K562 (cell line): Measurements from ENCODE around the gene OR6S1. TPM values are rescaled to one million over a fixed set of nuclear protein-coding genes. Genes with fewer than 3 reads are reported as not detected.

Source experiments
- ARID2 ChIP-seq: fragments of 450-650 bp; IDR thresholded peaks from 2 replicates; pipeline ENCODE4 v1.6.1; 2017; ENCODE audit warnings: antibody characterized with exemption, mild to moderate bottlenecking
- CREM ChIP-seq: IDR thresholded peaks from 2 replicates; pipeline ENCODE4 v1.6.1; 2014; ENCODE audit warnings: antibody characterized with exemption, low read depth
- EWSR1 ChIP-seq: fragments of 450-650 bp; IDR thresholded peaks from 2 replicates; pipeline ENCODE4 v1.6.1; 2018; ENCODE audit warnings: borderline replicate concordance, mild to moderate bottlenecking, low read depth, moderate library complexity; ENCODE audit not compliant: partially characterized antibody
- FOXP1 ChIP-seq: sonication (generic); formaldehyde crosslinking; IDR thresholded peaks from 2 replicates; pipeline ENCODE4 v1.8.0; 2022; ENCODE audit warnings: mild to moderate bottlenecking, missing genetic modification reagents
- GABPB2 ChIP-seq: fragments of 250-450 bp; sonication (Bioruptor Pico); conservative IDR thresholded peaks from 2 replicates; pipeline ENCODE4 v1.5.1; 2021; ENCODE audit warnings: mild to moderate bottlenecking
- GTF3C2 ChIP-seq: IDR thresholded peaks from 3 replicates; pipeline ENCODE4 v1.6.1; 2011; ENCODE audit warnings: borderline replicate concordance, mild to moderate bottlenecking, moderate library complexity; ENCODE audit not compliant: insufficient read length; ENCODE audit errors: extremely low read depth
- MTA1 ChIP-seq: fragments of 450-650 bp; IDR thresholded peaks from 2 replicates; pipeline ENCODE4 v1.6.1; 2017; ENCODE audit warnings: borderline replicate concordance
- NFIC ChIP-seq: fragments of 450-650 bp; IDR thresholded peaks from 2 replicates; pipeline ENCODE4 v1.6.1; 2017; ENCODE audit warnings: mild to moderate bottlenecking, inconsistent platforms
- NR2F6 ChIP-seq: fragments of 450-650 bp; formaldehyde crosslinking; IDR thresholded peaks from 2 replicates; pipeline ENCODE4 v1.4.0; 2020; ENCODE audit warnings: mild to moderate bottlenecking
- POLR2AphosphoS2 ChIP-seq: IDR thresholded peaks from 2 replicates; pipeline ENCODE4 v1.6.1; 2012; ENCODE audit warnings: low read length, improper control_type of control experiment
- POLR3A ChIP-seq: IDR thresholded peaks from 2 replicates; pipeline ENCODE4 v1.6.1; 2011; ENCODE audit warnings: borderline replicate concordance, mild to moderate bottlenecking, moderate library complexity; ENCODE audit not compliant: insufficient read length, insufficient read depth; ENCODE audit errors: extremely low read depth
- TAF9B ChIP-seq: fragments of 450-650 bp; IDR thresholded peaks from 2 replicates; pipeline ENCODE4 v1.6.1; 2018; ENCODE audit warnings: mild to moderate bottlenecking; ENCODE audit not compliant: partially characterized antibody
- ZBTB2 ChIP-seq: fragments of 450-650 bp; IDR thresholded peaks from 2 replicates; pipeline ENCODE4 v1.6.1; 2016; ENCODE audit warnings: antibody characterized with exemption
- ZNF408 ChIP-seq: fragments of 250-450 bp; sonication (Bioruptor Pico); IDR thresholded peaks from 2 replicates; pipeline ENCODE4 v1.4.0; 2020; ENCODE audit warnings: low read depth, mild to moderate bottlenecking, moderate library complexity
- ZSCAN29 ChIP-seq: fragments of 450-650 bp; IDR thresholded peaks from 2 replicates; pipeline ENCODE4 v1.6.1; 2017
- polyA plus RNA-seq, 8 experiments: library from polyadenylated mRNA; depleted of rRNA in 4 of 8; stranded (reverse) in 5 of 8; unstranded in 3 of 8; fragments of >200 nt; fragmentation: Nextera tagmentation in 2 of 8; fragmentation: Illumina TruSeq in 1 of 8; extraction: Ambion mirVana in 2 of 8; extraction: Trizol in 1 of 8; gene quantifications; 2 replicates each; pipeline versions ENCODE4 v1.2.1 to v1.2.3, GENCODE V29; 2011 to 2014; ENCODE audit warnings: inconsistent platforms in 1 of 8, missing spikeins in 1 of 8
- total RNA-seq, 7 experiments: library from RNA; depleted of rRNA in 6 of 7; stranded (reverse); fragments of >200 nt in 6 of 7; fragmentation: Illumina TruSeq in 2 of 7; extraction: Trizol in 2 of 7; gene quantifications; 2 replicates each; pipeline versions ENCODE4 v1.2.1 to v1.2.3, GENCODE V29; 2011 to 2021; ENCODE audit warnings: low replicate concordance in 1 of 7
- TF ChIP-seq, protein P1 (sequence below): fragments of 450-650 bp; IDR thresholded peaks from 2 replicates; pipeline ENCODE4 v1.6.1; 2018; ENCODE audit warnings: mild to moderate bottlenecking, low read depth; ENCODE audit not compliant: partially characterized antibody
- TF ChIP-seq, protein P2 (sequence below): sonication (generic); formaldehyde crosslinking; IDR thresholded peaks from 2 replicates; pipeline ENCODE4 v1.8.0; 2022; ENCODE audit warnings: mild to moderate bottlenecking, missing genetic modification reagents
- TF ChIP-seq, protein P3 (sequence below), 2 experiments: IDR thresholded peaks; 2 replicates each; pipeline ENCODE4 v1.6.1; 2011; ENCODE audit warnings: borderline replicate concordance in 1 of 2, control low read depth in 1 of 2, low read depth in 1 of 2, low read length in 1 of 2, mild to moderate bottlenecking in 1 of 2, mixed read lengths in 1 of 2, moderate library complexity in 1 of 2; ENCODE audit not compliant: insufficient read depth in 1 of 2, insufficient read length in 1 of 2, poor library complexity in 1 of 2, severe bottlenecking in 1 of 2; ENCODE audit errors: extremely low read depth in 1 of 2

The OR6S1 gene
- total and polyA plus RNA-seq, 9 of the 15 experiments (the other 6 are each of a cell fraction or from before 2014, with no cell fraction given) = not detected

DNA sequence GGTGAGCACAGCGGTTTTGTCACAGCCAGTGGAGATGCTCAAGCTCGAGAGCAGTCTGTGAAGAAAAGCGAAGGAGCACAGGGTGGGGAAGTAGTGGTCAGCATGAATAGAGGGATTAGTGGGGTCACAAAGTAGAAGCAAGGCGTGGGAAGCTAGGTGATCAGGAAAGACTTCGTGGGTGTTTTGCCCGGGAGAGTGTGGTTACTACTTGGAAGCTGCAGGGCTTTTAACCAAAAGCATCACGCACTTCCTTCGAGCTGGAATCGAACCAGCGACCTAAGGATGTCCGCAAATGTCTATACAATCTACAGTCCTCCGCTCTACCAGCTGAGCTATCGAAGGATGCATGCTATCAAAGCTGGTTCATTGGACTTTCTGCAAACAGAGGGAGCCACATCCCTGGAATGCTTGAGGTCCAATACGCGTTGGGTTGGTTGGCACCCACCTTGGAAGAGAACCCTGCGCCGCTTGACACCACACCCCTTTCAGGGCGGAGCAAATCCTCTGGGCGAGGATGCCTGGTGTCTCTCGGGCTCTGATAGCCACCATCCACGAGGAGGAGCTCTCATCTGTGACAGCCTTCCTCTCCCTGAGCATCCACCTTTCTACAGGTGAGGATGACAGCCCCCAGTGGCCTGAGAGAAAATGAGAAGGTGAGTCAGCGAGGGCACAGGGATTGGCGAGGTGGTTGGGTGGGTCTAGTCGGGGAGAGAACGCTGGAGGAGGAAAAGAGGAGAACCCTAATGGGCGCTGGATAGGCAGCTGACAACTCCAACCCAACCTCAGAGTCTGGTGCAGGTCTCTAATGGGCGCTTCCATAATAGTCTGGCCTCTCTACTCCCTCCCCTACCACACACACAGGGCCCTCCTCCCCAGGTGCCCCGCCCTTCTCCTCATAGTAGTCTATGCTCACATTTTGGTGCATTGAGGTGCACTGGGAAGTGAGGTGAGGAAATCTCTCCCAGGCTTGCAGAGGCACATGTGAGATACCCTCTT, 16.0 kb upstream of the OR6S1 start (continued):
- TF ChIP-seq GTF3C2 (peak; percentile 85), FOXP1 (CRISPR knock-in tag) (no peak), ZBTB2 (peak; percentile 32; the same call in 1 of the 2 replicates), ZSCAN29 (peak; percentile 48; the same call in 1 of the 2 replicates), GABPB2 (CRISPR knock-in tag) (no peak), NR2F6 (no peak), MTA1 (peak; percentile 18; the same call in 1 of the 2 replicates), POLR2AphosphoS2 (no peak), ARID2 (no peak), ZNF408 (CRISPR knock-in tag) (no peak), EWSR1 (no peak), TAF9B (no peak), POLR3A (peak; percentile 83), NFIC (peak; percentile 34; the same call in 1 of the 2 replicates), CREM (0 out of 2 replicates have a peak, but pooled peaks have one; percentile 7)
- TF ChIP-seq, protein P1, sequence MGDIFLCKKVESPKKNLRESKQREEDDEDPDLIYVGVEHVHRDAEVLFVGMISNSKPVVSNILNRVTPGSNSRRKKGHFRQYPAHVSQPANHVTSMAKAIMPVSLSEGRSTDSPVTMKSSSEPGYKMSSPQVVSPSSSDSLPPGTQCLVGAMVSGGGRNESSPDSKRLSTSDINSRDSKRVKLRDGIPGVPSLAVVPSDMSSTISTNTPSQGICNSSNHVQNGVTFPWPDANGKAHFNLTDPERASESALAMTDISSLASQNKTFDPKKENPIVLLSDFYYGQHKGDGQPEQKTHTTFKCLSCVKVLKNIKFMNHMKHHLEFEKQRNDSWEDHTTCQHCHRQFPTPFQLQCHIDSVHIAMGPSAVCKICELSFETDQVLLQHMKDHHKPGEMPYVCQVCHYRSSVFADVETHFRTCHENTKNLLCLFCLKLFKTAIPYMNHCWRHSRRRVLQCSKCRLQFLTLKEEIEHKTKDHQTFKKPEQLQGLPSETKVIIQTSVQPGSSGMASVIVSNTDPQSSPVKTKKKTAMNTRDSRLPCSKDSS = no peak
- TF ChIP-seq, protein P2, sequence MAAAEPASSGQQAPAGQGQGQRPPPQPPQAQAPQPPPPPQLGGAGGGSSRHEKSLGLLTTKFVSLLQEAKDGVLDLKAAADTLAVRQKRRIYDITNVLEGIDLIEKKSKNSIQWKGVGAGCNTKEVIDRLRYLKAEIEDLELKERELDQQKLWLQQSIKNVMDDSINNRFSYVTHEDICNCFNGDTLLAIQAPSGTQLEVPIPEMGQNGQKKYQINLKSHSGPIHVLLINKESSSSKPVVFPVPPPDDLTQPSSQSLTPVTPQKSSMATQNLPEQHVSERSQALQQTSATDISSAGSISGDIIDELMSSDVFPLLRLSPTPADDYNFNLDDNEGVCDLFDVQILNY (CRISPR knock-in tag) = no peak
- TF ChIP-seq, protein P3, sequence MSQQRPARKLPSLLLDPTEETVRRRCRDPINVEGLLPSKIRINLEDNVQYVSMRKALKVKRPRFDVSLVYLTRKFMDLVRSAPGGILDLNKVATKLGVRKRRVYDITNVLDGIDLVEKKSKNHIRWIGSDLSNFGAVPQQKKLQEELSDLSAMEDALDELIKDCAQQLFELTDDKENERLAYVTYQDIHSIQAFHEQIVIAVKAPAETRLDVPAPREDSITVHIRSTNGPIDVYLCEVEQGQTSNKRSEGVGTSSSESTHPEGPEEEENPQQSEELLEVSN (IDR thresholded peaks at IDR 0.05; ENCODE audit: borderline replicate concordance in 1 of 2, extremely low read depth in 1 of 2, insufficient read depth in 1 of 2, insufficient read length in 1 of 2, low read depth in 1 of 2, low read length in 1 of 2, poor library complexity in 1 of 2, severe bottlenecking in 1 of 2) = no peak
